GM23248 (cell line): ENCODE measurements around the gene ASAP2. TPM values are rescaled to one million over a fixed set of nuclear protein-coding genes. Genes with fewer than 3 reads are reported as not detected.
A peak's percentile ranks its signal among the peaks of the same experiment; 100 is the strongest.

Source experiments
- DNase-seq: peaks from one replicate; pipeline ENCODE4 v3.0.0-alpha.2; 2015
- H2AFZ ChIP-seq: fragments of 200-600 bp; sonication (generic); 2 replicates; pipeline ENCODE4 v1.6.1; 2016; ENCODE audit warnings: antibody characterized with exemption
- H3F3A ChIP-seq: fragments of 200-600 bp; sonication (generic); 2 replicates; pipeline ENCODE4 v1.6.1; 2016; ENCODE audit warnings: mild to moderate bottlenecking, antibody characterized with exemption, mixed run types; ENCODE audit not compliant: insufficient read depth
- H3K27ac ChIP-seq: fragments of 200-600 bp; sonication (generic); 2 replicates; pipeline ENCODE4 v1.5.1; 2016; ENCODE audit warnings: mild to moderate bottlenecking
- H3K27me3 ChIP-seq: fragments of 200-600 bp; sonication (generic); replicated peaks from 2 replicates; pipeline ENCODE4 v1.6.1; 2016; ENCODE audit warnings: mild to moderate bottlenecking; ENCODE audit not compliant: insufficient read depth
- H3K36me3 ChIP-seq: fragments of 200-600 bp; sonication (generic); 2 replicates; pipeline ENCODE4 v1.6.1; 2016; ENCODE audit warnings: low read depth, mild to moderate bottlenecking
- H3K4me1 ChIP-seq: fragments of 200-600 bp; sonication (generic); 2 replicates; pipeline ENCODE4 v1.6.1; 2016; ENCODE audit warnings: mild to moderate bottlenecking; ENCODE audit not compliant: insufficient read depth
- H3K4me2 ChIP-seq: fragments of 200-600 bp; sonication (generic); one replicate; pipeline ENCODE4 v1.6.1; 2016; ENCODE audit warnings: mild to moderate bottlenecking; ENCODE audit not compliant: unreplicated experiment
- H3K4me3 ChIP-seq: fragments of 200-600 bp; sonication (generic); 2 replicates; pipeline ENCODE4 v1.5.1; 2016; ENCODE audit warnings: mild to moderate bottlenecking
- H3K79me2 ChIP-seq: fragments of 200-600 bp; sonication (generic); 2 replicates; pipeline ENCODE4 v1.6.1; 2016; ENCODE audit warnings: mild to moderate bottlenecking; ENCODE audit not compliant: insufficient read depth
- H3K9ac ChIP-seq: fragments of 200-600 bp; sonication (generic); 2 replicates; pipeline ENCODE4 v1.6.1; 2016; ENCODE audit warnings: mild to moderate bottlenecking
- H3K9me2 ChIP-seq: fragments of 200-600 bp; sonication (generic); 2 replicates; pipeline ENCODE4 v1.6.1; 2016; ENCODE audit warnings: mixed run types, mild to moderate bottlenecking, moderate library complexity; ENCODE audit not compliant: insufficient read depth
- H3K9me3 ChIP-seq: fragments of 200-600 bp; sonication (generic); one replicate; pipeline ENCODE4 v1.6.1; 2017; ENCODE audit warnings: low read depth
- H4K20me1 ChIP-seq: fragments of 200-600 bp; sonication (generic); 2 replicates; pipeline ENCODE4 v1.6.0; 2016; ENCODE audit not compliant: insufficient read depth
- EZH2 ChIP-seq: fragments of 200-600 bp; sonication (generic); IDR thresholded peaks from 2 replicates; pipeline ENCODE4 v1.6.1; 2018; ENCODE audit warnings: antibody characterized with exemption, mild to moderate bottlenecking; ENCODE audit not compliant: insufficient read depth, poor library complexity, severe bottlenecking
- EZH2phosphoT487 ChIP-seq: fragments of 200-600 bp; sonication (generic); IDR thresholded peaks from 2 replicates; pipeline ENCODE4 v1.6.1; 2018; ENCODE audit warnings: antibody characterized with exemption, moderate library complexity, mild to moderate bottlenecking, low read depth; ENCODE audit not compliant: insufficient read depth
- WGBS, 2 experiments: methylation state at CpG; one replicate each; pipeline ENCODE4 v1.1.6; 2015 to 2017; ENCODE audit warnings: low lambda C conversion rate in 2 of 2, low coverage in 1 of 2; ENCODE audit errors: missing lambda C conversion rate in 2 of 2; 5-methylcytosine and 5-hydroxymethylcytosine counted together
- in situ Hi-C: fragments of 300-500 bp; cut with MboI; formaldehyde crosslinking; loops from 2 replicates; pipeline ENCODE4 v1.15.0; 2020
- polyA plus RNA-seq: library from polyadenylated mRNA; unstranded; fragments of >200 nt; fragmentation: Nextera tagmentation; extraction: Ambion mirVana; gene quantifications from 2 replicates; pipeline ENCODE4 v1.2.1, GENCODE V29; 2016
- total RNA-seq: library from RNA; depleted of rRNA; stranded (reverse); fragments of >200 nt; shearing (Covaris generic); gene quantifications from 2 replicates; pipeline ENCODE4 v1.2.3, GENCODE V29; 2014

Gene ASAP2
- total and polyA plus RNA-seq, 2 experiments from 2014 or later: 8.8 to 49.6 TPM

- Histone ChIP-seq H3K4me3 (no peak overlapping the region), H2AFZ (no peak overlapping the region), H3K9me2 (no peaks in the 10 kb centered on the region), H3K27ac (peak overlapping the region; percentile 25), H3K27me3 (no peaks in the 10 kb centered on the region), H3F3A (peaks cover 78% of the 10 kb centered on the region), H3K4me2 (peak overlapping the region; percentile 73), H3K36me3 (no peaks in the 10 kb centered on the region), H3K9ac (peak overlapping the region; percentile 29), H3K79me2 (peaks cover 95% of the 10 kb centered on the region), H3K4me1 (peaks cover 97% of the 10 kb centered on the region), H3K9me3 (no peaks in the 10 kb centered on the region), H4K20me1 (no peaks in the 10 kb centered on the region)
- no peak for DNase-seq
- TF ChIP-seq EZH2 (no peak), EZH2phosphoT487 (no peak)
- in situ Hi-C loops: no loop called here
- WGBS, 2 experiments: 34 to 46% methylated on average over 7 of the region's 7 CpGs
These were observed 26.3 kb downstream of the ASAP2 start for GRCh38 chr2:9232886-9233285.

GRCh38 chr2:9234680-9235146 is 28.1 kb downstream of the ASAP2 start:
- 0 to 2% methylated on average over 9 of the region's 9 CpGs for WGBS, 2 experiments

GRCh38 chr2:9235147-9236044 is 28.8 kb downstream of the ASAP2 start:
- no peak overlapping the region for H2AFZ ChIP-seq
- in situ Hi-C loops: no loop called here
- peaks cover 90% of the 10 kb centered on the region for H3K4me1 ChIP-seq
- no peaks in the 10 kb centered on the region for H3K9me3 ChIP-seq
- no peak for TF ChIP-seq EZH2phosphoT487
- no peak for TF ChIP-seq EZH2
- H4K20me1 ChIP-seq: no peaks in the 10 kb centered on the region
- peak overlapping the region; percentile 87 for H3K27ac ChIP-seq
- peak; percentile 64 for DNase-seq
- peaks cover 79% of the 10 kb centered on the region for H3F3A ChIP-seq
- peak overlapping the region; percentile 27 for H3K4me3 ChIP-seq
- no peaks in the 10 kb centered on the region for H3K27me3 ChIP-seq
- WGBS, 2 experiments: 42% methylated on average over 16 of the region's 16 CpGs
- peak overlapping the region; percentile 67 for H3K9ac ChIP-seq
- peak overlapping the region; percentile 67 for H3K4me2 ChIP-seq
- no peaks in the 10 kb centered on the region for H3K9me2 ChIP-seq
- no peaks in the 10 kb centered on the region for H3K36me3 ChIP-seq
- H3K79me2 ChIP-seq: peaks cover 95% of the 10 kb centered on the region

More at GRCh38 chr2:9234680-9235146, 28.1 kb downstream of the ASAP2 start:
- TF ChIP-seq EZH2phosphoT487: 0 out of 2 replicates have a peak, but pooled peaks have one; percentile 44
- TF ChIP-seq EZH2: no peak
- H3F3A ChIP-seq: peaks cover 76% of the 10 kb centered on the region
- peaks cover 92% of the 10 kb centered on the region for H3K4me1 ChIP-seq
- no peak overlapping the region for H2AFZ ChIP-seq
- DNase-seq: peak; percentile 86
- no peaks in the 10 kb centered on the region for H4K20me1 ChIP-seq
- no peaks in the 10 kb centered on the region for H3K36me3 ChIP-seq
- peak overlapping the region; percentile 67 for H3K4me2 ChIP-seq
- H3K27me3 ChIP-seq: no peaks in the 10 kb centered on the region
- in situ Hi-C loops: no loop called here
- H3K9ac ChIP-seq: peak overlapping the region; percentile 67; the same call in 1 of the 2 replicates
- H3K9me3 ChIP-seq: no peaks in the 10 kb centered on the region
- H3K4me3 ChIP-seq: peak overlapping the region; percentile 27; the same call in 1 of the 2 replicates
- peaks cover 95% of the 10 kb centered on the region for H3K79me2 ChIP-seq
- peak overlapping the region; percentile 87 for H3K27ac ChIP-seq
- H3K9me2 ChIP-seq: no peaks in the 10 kb centered on the region

GRCh38 chr2:9236045-9236344 is 29.4 kb downstream of the ASAP2 start:
- Histone ChIP-seq H3K9me3 (no peaks in the 10 kb centered on the region), H3K9ac (peak overlapping the region; percentile 67), H3K4me1 (peaks cover 89% of the 10 kb centered on the region), H2AFZ (no peak overlapping the region), H3K36me3 (no peaks in the 10 kb centered on the region), H3K9me2 (no peaks in the 10 kb centered on the region), H3K4me2 (peak overlapping the region; percentile 67), H3K79me2 (peaks cover 95% of the 10 kb centered on the region), H3K27me3 (no peaks in the 10 kb centered on the region), H3K27ac (peak overlapping the region; percentile 87), H3K4me3 (peak overlapping the region; percentile 10; the same call in 1 of the 2 replicates), H4K20me1 (no peaks in the 10 kb centered on the region), H3F3A (peaks cover 79% of the 10 kb centered on the region)
- WGBS, 2 experiments: 85% methylated on average over 7 of the region's 7 CpGs
- in situ Hi-C loops: no loop called here
- TF ChIP-seq EZH2: no peak
- no peak for DNase-seq
